Thyroid gland (tissue), 4 donors: ENCODE measurements around the gene CLIC3. TPM values are rescaled to one million over a fixed set of nuclear protein-coding genes. Genes with fewer than 3 reads are reported as not detected.
A peak's percentile ranks its signal among the peaks of the same experiment; 100 is the strongest.

Source experiments
- DNase-seq, 2 donors: peaks; one replicate each; pipeline ENCODE4 v3.0.0-alpha.2; 2019
- H3K27ac ChIP-seq, 3 donors: fragments of 200-600 bp; sonication (generic); 1 replicate in 2 of 3; 2 replicates in 1 of 3; pipeline ENCODE4 v1.5.1; 2016 to 2019; ENCODE audit warnings: mild to moderate bottlenecking in 1 of 3, moderate library complexity in 1 of 3
- H3K27me3 ChIP-seq: fragments of 200-600 bp; sonication (generic); one replicate; pipeline ENCODE4 v1.5.1; 2019
- H3K36me3 ChIP-seq, 2 donors: fragments of 200-600 bp; sonication (generic); one replicate each; pipeline ENCODE4 v1.5.1; 2016 to 2019
- H3K4me1 ChIP-seq, 2 donors: fragments of 200-600 bp; sonication (generic); one replicate each; pipeline ENCODE4 v1.5.1; 2017 to 2019
- H3K4me3 ChIP-seq, 3 donors: fragments of 200-600 bp; sonication (generic); replicated peaks in 1 of 3; 1 replicate in 2 of 3; 2 replicates in 1 of 3; pipeline ENCODE4 v1.5.1; 2016; ENCODE audit warnings: mild to moderate bottlenecking in 1 of 3
- H3K9me3 ChIP-seq: fragments of 200-600 bp; sonication (generic); one replicate; pipeline ENCODE4 v1.5.1; 2017
- POLR2A ChIP-seq, 2 donors: fragments of 450-650 bp; IDR thresholded peaks; one replicate each; pipeline ENCODE4 v1.6.1; 2017; ENCODE audit warnings: antibody characterized with exemption in 2 of 2, mild to moderate bottlenecking in 2 of 2, moderate library complexity in 1 of 2
- WGBS, 2 donors: methylation state at CpG; one replicate each; pipeline ENCODE4 v1.1.5; 2017; 5-methylcytosine and 5-hydroxymethylcytosine counted together
- intact Hi-C: fragments of 100-400 bp; cut with DNase I; formaldehyde crosslinking; loops from one replicate; pipeline ENCODE4 v1.15.1; 2023
- total RNA-seq, 4 donors: library from RNA; depleted of rRNA; stranded (reverse); fragments of >200 nt; gene quantifications; one replicate each; pipeline ENCODE4 v1.2.3, GENCODE V29; 2016
- TF ChIP-seq, protein P1 (sequence below), 6 experiments: fragments of 200-600 bp in 3 of 6; fragments of 450-650 bp in 3 of 6; sonication (generic) in 3 of 6; IDR thresholded peaks; one replicate each; pipeline ENCODE4 v1.5.1; 2016 to 2019; ENCODE audit warnings: antibody characterized with exemption in 6 of 6, mild to moderate bottlenecking in 2 of 6, inconsistent platforms in 1 of 6, moderate library complexity in 1 of 6

The CLIC3 gene
- total RNA-seq, 4 donors from 2014 or later, result 97.7 to 301 (median 268) TPM

- TF ChIP-seq, protein P1, sequence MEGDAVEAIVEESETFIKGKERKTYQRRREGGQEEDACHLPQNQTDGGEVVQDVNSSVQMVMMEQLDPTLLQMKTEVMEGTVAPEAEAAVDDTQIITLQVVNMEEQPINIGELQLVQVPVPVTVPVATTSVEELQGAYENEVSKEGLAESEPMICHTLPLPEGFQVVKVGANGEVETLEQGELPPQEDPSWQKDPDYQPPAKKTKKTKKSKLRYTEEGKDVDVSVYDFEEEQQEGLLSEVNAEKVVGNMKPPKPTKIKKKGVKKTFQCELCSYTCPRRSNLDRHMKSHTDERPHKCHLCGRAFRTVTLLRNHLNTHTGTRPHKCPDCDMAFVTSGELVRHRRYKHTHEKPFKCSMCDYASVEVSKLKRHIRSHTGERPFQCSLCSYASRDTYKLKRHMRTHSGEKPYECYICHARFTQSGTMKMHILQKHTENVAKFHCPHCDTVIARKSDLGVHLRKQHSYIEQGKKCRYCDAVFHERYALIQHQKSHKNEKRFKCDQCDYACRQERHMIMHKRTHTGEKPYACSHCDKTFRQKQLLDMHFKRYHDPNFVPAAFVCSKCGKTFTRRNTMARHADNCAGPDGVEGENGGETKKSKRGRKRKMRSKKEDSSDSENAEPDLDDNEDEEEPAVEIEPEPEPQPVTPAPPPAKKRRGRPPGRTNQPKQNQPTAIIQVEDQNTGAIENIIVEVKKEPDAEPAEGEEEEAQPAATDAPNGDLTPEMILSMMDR (IDR thresholded peaks at IDR 0.05), result no peak
- TF ChIP-seq POLR2A (IDR thresholded peaks at IDR 0.05), result no peak
- no peaks in the 10 kb centered on the region for H3K9me3 ChIP-seq
- H3K27me3 ChIP-seq, result peaks cover 5% of the 10 kb centered on the region
- peaks cover 6 to 19% of the 10 kb centered on the region in 2 donors for H3K4me1 ChIP-seq
- no peak for DNase-seq
- peaks cover 0 to 8% of the 10 kb centered on the region in 2 donors for H3K36me3 ChIP-seq
- intact Hi-C loops, result no loop called here
- no peak overlapping the region for H3K4me3 ChIP-seq
- peak overlapping the region in 1 of 3 donors; percentile 48 for H3K27ac ChIP-seq
- WGBS, 2 donors, result 71 to 80% methylated on average over 7 to 11 of the region's 36 CpGs
Observed at GRCh38 chr9:137042751-137043727, 46.7 kb upstream of the CLIC3 start.

DNA sequence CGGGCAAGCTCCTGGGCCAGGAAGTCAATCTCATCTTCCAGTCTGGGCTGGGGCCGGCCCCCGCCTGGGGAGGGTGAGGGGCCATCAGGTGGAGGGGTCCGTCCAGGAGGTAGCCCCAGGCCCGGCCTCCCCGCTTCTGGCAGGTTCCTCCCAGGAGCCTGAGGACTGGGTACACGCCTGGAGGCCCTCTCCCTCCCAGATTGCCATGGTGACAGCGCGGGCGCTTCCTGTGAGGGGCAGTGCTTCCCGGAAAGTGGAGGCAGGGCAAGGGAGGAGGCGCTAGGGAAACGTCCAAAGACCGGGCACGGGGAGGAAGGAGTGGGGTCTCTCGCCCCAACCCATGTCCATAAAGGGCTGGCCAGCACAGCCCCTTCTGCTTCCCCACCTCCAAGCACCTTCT, 44.8 kb upstream of the CLIC3 start:
- Histone ChIP-seq H3K36me3 (peaks cover 0 to 8% of the 10 kb centered on the region in 2 donors), H3K4me3 (no peak overlapping the region), H3K27ac (no peak overlapping the region), H3K4me1 (peaks cover 2 to 15% of the 10 kb centered on the region in 2 donors), H3K27me3 (no peaks in the 10 kb centered on the region), H3K9me3 (no peaks in the 10 kb centered on the region)
- WGBS, 2 donors, result 59 to 80% methylated on average over 1 to 12 of the region's 16 CpGs
- intact Hi-C loops, result no loop called here
- TF ChIP-seq, protein P1 (IDR thresholded peaks at IDR 0.05), result no peak
- TF ChIP-seq POLR2A (IDR thresholded peaks at IDR 0.05), result no peak
- DNase-seq, result no peak

GRCh38 chr9:137040568-137040967, 44.2 kb upstream of the CLIC3 start:
- DNase-seq, result no peak
- Histone ChIP-seq H3K27me3 (no peaks in the 10 kb centered on the region), H3K36me3 (peaks cover 0 to 8% of the 10 kb centered on the region in 2 donors), H3K27ac (no peak overlapping the region), H3K4me1 (peaks cover under 1 to 17% of the 10 kb centered on the region in 2 donors), H3K4me3 (no peak overlapping the region), H3K9me3 (no peaks in the 10 kb centered on the region)
- intact Hi-C loops, result no loop called here
- 88 to 89% methylated on average over 12 to 22 of the region's 23 CpGs for WGBS, 2 donors
- TF ChIP-seq, protein P1 (IDR thresholded peaks at IDR 0.05), result no peak
- TF ChIP-seq POLR2A (IDR thresholded peaks at IDR 0.05), result no peak

GRCh38 chr9:137039611-137040366, 43.4 kb upstream of the CLIC3 start:
- WGBS, 2 donors, result 89 to 91% methylated on average over 22 to 27 of the region's 32 CpGs
- intact Hi-C loops, result loop anchor here (10.0 kb wide), 1 partner anchor 195 kb away; the partner anchor contains the start of genes AJM1 and PHPT1
- Histone ChIP-seq H3K27ac (no peak overlapping the region), H3K4me3 (no peak overlapping the region), H3K36me3 (peaks cover 0 to 8% of the 10 kb centered on the region in 2 donors), H3K27me3 (no peaks in the 10 kb centered on the region), H3K4me1 (peaks cover 9 to 17% of the 10 kb centered on the region in 2 donors), H3K9me3 (no peaks in the 10 kb centered on the region)
- no peak for DNase-seq
- TF ChIP-seq POLR2A (IDR thresholded peaks at IDR 0.05), result no peak
- TF ChIP-seq, protein P1 (IDR thresholded peaks at IDR 0.05), result no peak
